ENCODE measurements around the gene TMEM167A.

DNA sequence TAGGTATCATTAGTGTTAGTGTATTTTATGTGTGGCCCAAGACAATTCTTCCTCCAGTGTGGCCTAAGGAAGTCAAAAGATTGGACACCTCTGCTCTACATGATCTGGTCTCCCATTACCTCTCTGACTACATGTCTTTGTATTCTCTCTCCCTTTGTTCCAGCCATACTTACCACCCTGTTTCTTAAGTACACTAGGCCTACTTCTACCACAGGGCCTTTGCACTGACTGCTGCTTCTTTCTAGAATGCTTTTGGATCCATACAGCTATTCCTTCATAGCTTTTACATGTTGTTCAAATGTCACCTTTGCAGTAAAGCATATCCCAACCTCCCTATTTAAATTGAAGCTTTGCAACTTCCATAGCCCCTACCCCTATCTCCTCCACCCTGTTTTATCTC, 5.6 kb upstream of the TMEM167A start:
- TF ChIP-seq, protein P1, sequence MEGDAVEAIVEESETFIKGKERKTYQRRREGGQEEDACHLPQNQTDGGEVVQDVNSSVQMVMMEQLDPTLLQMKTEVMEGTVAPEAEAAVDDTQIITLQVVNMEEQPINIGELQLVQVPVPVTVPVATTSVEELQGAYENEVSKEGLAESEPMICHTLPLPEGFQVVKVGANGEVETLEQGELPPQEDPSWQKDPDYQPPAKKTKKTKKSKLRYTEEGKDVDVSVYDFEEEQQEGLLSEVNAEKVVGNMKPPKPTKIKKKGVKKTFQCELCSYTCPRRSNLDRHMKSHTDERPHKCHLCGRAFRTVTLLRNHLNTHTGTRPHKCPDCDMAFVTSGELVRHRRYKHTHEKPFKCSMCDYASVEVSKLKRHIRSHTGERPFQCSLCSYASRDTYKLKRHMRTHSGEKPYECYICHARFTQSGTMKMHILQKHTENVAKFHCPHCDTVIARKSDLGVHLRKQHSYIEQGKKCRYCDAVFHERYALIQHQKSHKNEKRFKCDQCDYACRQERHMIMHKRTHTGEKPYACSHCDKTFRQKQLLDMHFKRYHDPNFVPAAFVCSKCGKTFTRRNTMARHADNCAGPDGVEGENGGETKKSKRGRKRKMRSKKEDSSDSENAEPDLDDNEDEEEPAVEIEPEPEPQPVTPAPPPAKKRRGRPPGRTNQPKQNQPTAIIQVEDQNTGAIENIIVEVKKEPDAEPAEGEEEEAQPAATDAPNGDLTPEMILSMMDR (IDR thresholded peaks at IDR 0.05) = no peak
- TF ChIP-seq EZH2 (IDR thresholded peaks at IDR 0.05; ENCODE audit: borderline replicate concordance, insufficient read depth, low read depth, low read length, poor library complexity, severe bottlenecking) = no peak
